ENCODE measurements around the gene WDR46.

DNA sequence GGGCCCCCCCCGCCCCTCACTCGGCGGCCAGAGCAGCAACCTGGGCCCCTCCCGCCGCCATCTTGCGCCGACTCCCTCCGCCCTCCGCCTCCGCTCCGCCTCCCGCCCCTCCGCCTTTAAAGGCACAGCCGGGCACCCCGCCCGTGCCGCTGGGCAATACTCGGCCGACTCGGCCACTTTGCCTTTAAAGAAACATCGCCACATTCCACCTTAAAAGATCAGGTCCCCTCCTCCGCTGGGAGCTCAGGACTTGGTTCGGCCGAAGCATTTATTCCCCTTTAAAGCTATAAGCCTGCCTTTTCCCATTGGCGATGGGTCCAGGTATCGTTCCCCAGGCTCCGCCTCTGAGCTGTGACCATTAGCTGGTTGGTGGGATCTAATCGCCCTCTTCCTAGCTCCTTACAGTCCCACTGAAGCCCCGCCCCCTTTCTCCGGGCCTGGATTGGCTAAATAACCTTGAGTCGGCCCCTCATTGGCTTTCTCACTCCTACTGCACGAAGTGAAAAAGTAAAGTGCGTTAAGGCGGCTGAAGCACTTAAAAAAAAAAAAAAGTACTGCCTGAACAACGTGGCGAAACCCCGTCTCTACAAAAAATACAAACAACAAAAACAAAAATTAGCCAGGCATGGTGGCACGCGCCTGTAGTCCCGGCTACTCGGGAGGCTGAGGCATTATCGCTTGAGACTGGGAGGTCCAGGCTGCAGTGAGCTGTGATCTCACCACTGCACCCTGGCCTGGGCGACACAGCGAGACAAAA lies 28.8 kb upstream of the WDR46 start, which contains the start of gene ZBTB22:
- TF ChIP-seq, protein P1, sequence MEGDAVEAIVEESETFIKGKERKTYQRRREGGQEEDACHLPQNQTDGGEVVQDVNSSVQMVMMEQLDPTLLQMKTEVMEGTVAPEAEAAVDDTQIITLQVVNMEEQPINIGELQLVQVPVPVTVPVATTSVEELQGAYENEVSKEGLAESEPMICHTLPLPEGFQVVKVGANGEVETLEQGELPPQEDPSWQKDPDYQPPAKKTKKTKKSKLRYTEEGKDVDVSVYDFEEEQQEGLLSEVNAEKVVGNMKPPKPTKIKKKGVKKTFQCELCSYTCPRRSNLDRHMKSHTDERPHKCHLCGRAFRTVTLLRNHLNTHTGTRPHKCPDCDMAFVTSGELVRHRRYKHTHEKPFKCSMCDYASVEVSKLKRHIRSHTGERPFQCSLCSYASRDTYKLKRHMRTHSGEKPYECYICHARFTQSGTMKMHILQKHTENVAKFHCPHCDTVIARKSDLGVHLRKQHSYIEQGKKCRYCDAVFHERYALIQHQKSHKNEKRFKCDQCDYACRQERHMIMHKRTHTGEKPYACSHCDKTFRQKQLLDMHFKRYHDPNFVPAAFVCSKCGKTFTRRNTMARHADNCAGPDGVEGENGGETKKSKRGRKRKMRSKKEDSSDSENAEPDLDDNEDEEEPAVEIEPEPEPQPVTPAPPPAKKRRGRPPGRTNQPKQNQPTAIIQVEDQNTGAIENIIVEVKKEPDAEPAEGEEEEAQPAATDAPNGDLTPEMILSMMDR (conservative IDR thresholded peaks at IDR 0.05; ENCODE audit: low read depth in 2 of 2) = no peak
- TF ChIP-seq CREB1 (CRISPR knock-in tag; IDR thresholded peaks at IDR 0.05; ENCODE audit: low read depth) = no peak
- TF ChIP-seq POLR2AphosphoS5 (IDR thresholded peaks at IDR 0.05; ENCODE audit: low read depth) = peak; percentile 56; the same call in 1 of the 2 replicates
- no peak for TF ChIP-seq EZH2 (IDR thresholded peaks at IDR 0.05; ENCODE audit: low read depth, unreplicated experiment)
- TF ChIP-seq ZNF114 (CRISPR knock-in tag; IDR thresholded peaks at IDR 0.05) = no peak
- TF ChIP-seq REST (IDR thresholded peaks at IDR 0.05; ENCODE audit: unreplicated experiment) = no peak
- TF ChIP-seq, protein P2, sequence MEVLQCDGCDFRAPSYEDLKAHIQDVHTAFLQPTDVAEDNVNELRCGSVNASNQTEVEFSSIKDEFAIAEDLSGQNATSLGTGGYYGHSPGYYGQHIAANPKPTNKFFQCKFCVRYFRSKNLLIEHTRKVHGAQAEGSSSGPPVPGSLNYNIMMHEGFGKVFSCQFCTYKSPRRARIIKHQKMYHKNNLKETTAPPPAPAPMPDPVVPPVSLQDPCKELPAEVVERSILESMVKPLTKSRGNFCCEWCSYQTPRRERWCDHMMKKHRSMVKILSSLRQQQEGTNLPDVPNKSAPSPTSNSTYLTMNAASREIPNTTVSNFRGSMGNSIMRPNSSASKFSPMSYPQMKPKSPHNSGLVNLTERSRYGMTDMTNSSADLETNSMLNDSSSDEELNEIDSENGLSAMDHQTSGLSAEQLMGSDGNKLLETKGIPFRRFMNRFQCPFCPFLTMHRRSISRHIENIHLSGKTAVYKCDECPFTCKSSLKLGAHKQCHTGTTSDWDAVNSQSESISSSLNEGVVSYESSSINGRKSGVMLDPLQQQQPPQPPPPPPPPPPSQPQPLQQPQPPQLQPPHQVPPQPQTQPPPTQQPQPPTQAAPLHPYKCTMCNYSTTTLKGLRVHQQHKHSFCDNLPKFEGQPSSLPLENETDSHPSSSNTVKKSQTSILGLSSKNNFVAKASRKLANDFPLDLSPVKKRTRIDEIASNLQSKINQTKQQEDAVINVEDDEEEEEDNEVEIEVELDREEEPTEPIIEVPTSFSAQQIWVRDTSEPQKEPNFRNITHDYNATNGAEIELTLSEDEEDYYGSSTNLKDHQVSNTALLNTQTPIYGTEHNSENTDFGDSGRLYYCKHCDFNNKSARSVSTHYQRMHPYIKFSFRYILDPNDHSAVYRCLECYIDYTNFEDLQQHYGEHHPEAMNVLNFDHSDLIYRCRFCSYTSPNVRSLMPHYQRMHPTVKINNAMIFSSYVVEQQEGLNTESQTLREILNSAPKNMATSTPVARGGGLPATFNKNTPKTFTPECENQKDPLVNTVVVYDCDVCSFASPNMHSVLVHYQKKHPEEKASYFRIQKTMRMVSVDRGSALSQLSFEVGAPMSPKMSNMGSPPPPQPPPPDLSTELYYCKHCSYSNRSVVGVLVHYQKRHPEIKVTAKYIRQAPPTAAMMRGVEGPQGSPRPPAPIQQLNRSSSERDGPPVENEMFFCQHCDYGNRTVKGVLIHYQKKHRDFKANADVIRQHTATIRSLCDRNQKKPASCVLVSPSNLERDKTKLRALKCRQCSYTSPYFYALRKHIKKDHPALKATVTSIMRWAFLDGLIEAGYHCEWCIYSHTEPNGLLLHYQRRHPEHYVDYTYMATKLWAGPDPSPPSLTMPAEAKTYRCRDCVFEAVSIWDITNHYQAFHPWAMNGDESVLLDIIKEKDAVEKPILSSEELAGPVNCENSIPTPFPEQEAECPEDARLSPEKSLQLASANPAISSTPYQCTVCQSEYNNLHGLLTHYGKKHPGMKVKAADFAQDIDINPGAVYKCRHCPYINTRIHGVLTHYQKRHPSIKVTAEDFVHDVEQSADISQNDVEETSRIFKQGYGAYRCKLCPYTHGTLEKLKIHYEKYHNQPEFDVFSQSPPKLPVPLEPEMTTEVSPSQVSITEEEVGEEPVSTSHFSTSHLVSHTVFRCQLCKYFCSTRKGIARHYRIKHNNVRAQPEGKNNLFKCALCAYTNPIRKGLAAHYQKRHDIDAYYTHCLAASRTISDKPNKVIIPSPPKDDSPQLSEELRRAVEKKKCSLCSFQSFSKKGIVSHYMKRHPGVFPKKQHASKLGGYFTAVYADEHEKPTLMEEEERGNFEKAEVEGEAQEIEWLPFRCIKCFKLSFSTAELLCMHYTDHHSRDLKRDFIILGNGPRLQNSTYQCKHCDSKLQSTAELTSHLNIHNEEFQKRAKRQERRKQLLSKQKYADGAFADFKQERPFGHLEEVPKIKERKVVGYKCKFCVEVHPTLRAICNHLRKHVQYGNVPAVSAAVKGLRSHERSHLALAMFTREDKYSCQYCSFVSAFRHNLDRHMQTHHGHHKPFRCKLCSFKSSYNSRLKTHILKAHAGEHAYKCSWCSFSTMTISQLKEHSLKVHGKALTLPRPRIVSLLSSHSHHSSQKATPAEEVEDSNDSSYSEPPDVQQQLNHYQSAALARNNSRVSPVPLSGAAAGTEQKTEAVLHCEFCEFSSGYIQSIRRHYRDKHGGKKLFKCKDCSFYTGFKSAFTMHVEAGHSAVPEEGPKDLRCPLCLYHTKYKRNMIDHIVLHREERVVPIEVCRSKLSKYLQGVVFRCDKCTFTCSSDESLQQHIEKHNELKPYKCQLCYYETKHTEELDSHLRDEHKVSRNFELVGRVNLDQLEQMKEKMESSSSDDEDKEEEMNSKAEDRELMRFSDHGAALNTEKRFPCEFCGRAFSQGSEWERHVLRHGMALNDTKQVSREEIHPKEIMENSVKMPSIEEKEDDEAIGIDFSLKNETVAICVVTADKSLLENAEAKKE (CRISPR knock-in tag; IDR thresholded peaks at IDR 0.05) = no peak
- no peak for TF ChIP-seq EZH2phosphoT487 (IDR thresholded peaks at IDR 0.05; ENCODE audit: unreplicated experiment)
